Measurements from ENCODE around the gene LDLRAP1. TPM values are rescaled to one million over a fixed set of nuclear protein-coding genes. Genes with fewer than 3 reads are reported as not detected.
"Not testable (repeated sequence)": the region's sequence is repeated elsewhere in the genome, so short reads cannot be mapped to it uniquely, and the experiment has no call there.

LDLRAP1 gene
- total RNA-seq, 4 donors from 2014 or later = 25.1 to 40.9 (median 34.4) TPM

DNA sequence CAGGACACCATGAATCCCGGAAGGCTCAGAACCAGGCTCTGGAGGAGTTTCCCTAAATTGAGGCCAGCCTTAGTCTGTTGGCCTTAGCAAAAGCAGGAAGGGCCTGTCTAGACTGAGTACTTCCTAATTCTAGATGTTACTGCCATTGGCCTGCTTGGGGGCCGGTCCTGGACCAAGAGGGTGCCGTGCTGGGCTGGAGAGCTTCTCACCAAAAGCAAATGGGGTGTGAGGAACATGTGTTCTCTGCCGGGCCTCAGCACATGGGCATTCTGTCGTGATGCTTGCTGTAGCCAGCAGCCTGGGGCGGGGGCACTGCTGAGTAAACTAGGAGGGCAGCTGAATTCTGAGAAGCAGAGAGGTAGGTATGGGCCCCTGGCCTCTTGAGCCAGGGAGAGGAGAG is 37.5 kb downstream of the LDLRAP1 start:
- no peak for DNase-seq
- Histone ChIP-seq H3K27me3 (no peaks in the 10 kb centered on the region), H3K4me1 (no peaks in the 10 kb centered on the region), H3K36me3 (no peaks in the 10 kb centered on the region), H3K27ac (no peak overlapping the region), H3K4me3 (replicated peaks in 1 of 3) (no peak overlapping the region), H3K9me3 (no peaks in the 10 kb centered on the region)
- intact Hi-C loops (cut with DNase I) = no loop called here
- 77 to 80% methylated on average over 5 to 6 of the region's 6 CpGs for WGBS, 2 donors
- TF ChIP-seq, protein P1, sequence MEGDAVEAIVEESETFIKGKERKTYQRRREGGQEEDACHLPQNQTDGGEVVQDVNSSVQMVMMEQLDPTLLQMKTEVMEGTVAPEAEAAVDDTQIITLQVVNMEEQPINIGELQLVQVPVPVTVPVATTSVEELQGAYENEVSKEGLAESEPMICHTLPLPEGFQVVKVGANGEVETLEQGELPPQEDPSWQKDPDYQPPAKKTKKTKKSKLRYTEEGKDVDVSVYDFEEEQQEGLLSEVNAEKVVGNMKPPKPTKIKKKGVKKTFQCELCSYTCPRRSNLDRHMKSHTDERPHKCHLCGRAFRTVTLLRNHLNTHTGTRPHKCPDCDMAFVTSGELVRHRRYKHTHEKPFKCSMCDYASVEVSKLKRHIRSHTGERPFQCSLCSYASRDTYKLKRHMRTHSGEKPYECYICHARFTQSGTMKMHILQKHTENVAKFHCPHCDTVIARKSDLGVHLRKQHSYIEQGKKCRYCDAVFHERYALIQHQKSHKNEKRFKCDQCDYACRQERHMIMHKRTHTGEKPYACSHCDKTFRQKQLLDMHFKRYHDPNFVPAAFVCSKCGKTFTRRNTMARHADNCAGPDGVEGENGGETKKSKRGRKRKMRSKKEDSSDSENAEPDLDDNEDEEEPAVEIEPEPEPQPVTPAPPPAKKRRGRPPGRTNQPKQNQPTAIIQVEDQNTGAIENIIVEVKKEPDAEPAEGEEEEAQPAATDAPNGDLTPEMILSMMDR (IDR thresholded peaks at IDR 0.05) = no peak
- no peak for TF ChIP-seq POLR2A (IDR thresholded peaks at IDR 0.05)

DNA sequence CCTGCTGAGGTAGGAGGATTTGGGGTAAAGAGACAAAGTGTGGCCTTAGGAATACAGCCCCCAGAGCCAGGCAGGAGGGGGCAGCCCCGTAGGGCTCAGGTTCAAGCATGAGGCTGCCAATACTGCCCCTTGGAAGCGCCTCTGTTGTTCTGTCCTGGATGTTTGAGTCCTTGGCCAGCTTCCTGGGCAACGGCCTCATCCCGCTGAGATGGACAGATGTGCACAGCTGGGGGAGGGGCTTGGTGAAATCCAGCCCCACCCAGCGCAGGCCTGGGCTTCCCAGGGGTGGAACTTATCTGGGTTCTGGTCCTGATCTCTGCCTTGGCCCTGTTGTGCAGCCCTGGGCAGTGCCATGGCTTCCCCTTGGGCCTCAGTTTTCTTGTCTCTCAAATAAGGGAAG is 38.4 kb downstream of the LDLRAP1 start:
- Histone ChIP-seq H3K4me1 (no peaks in the 10 kb centered on the region), H3K27ac (no peak overlapping the region), H3K9me3 (no peaks in the 10 kb centered on the region), H3K27me3 (no peaks in the 10 kb centered on the region), H3K36me3 (no peaks in the 10 kb centered on the region), H3K4me3 (replicated peaks in 1 of 3) (no peak overlapping the region)
- intact Hi-C loops (cut with DNase I) = no loop called here
- whole genome bisulfite sequencing, 2 donors = 71 to 84% methylated on average over 4 of the region's 5 CpGs
- no peak for DNase-seq
- TF ChIP-seq POLR2A (IDR thresholded peaks at IDR 0.05) = no peak
- TF ChIP-seq, protein P1 (IDR thresholded peaks at IDR 0.05) = no peak

GRCh38 chr1:25583519-25584370 is 40.3 kb downstream of the LDLRAP1 start:
- TF ChIP-seq, protein P1 (IDR thresholded peaks at IDR 0.05) = no peak
- no peak for TF ChIP-seq POLR2A (IDR thresholded peaks at IDR 0.05)
- no peak overlapping the region for H3K4me3 ChIP-seq (replicated peaks in 1 of 3)
- H3K27me3 ChIP-seq = no peaks in the 10 kb centered on the region
- 94 to 97% methylated on average over 14 of the region's 14 CpGs for WGBS, 2 donors
- no peak for DNase-seq
- peaks cover 0 to 6% of the 10 kb centered on the region in 2 donors for H3K4me1 ChIP-seq
- no peaks in the 10 kb centered on the region for H3K9me3 ChIP-seq
- H3K27ac ChIP-seq = no peak overlapping the region
- intact Hi-C loops (cut with DNase I) = no loop called here
- H3K36me3 ChIP-seq = no peaks in the 10 kb centered on the region

DNA sequence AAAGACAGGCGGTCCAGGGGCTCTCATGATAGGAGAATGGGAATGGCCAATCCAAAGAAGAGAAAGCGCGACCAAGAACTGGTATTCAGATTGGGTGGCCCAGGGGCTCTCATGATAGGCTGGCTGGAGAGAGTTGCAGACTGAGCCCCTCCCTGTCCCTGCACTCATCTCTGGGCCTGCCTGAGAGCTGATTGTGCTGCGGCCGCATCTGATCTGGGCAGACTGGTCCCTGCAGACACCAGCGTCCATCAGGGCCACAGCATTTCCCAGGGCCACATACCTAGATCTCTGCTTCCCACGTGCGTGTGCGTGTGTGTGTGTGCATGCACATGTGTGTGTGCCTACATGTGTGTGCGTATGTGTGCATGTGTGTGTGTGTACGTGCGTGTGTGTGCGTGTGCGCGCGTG is 42.8 kb downstream of the LDLRAP1 start:
- WGBS, 2 donors = 89 to 97% methylated on average over 3 to 16 of the region's 16 CpGs
- TF ChIP-seq POLR2A (IDR thresholded peaks at IDR 0.05) = no peak
- TF ChIP-seq, protein P1 (IDR thresholded peaks at IDR 0.05) = no peak
- H3K9me3 ChIP-seq = no peaks in the 10 kb centered on the region
- no peaks in the 10 kb centered on the region for H3K27me3 ChIP-seq
- H3K4me1 ChIP-seq = peaks cover 0 to 6% of the 10 kb centered on the region in 2 donors
- intact Hi-C loops (cut with DNase I) = no loop called here
- H3K4me3 ChIP-seq (replicated peaks in 1 of 3) = no peak overlapping the region
- no peaks in the 10 kb centered on the region for H3K36me3 ChIP-seq
- H3K27ac ChIP-seq = no peak overlapping the region
- DNase-seq = no peak

- Histone ChIP-seq H3K4me3 (replicated peaks in 1 of 3) (no peak overlapping the region), H3K4me1 (peaks cover 0 to 6% of the 10 kb centered on the region in 2 donors), H3K36me3 (no peaks in the 10 kb centered on the region), H3K27ac (no peak overlapping the region), H3K9me3 (no peaks in the 10 kb centered on the region), H3K27me3 (no peaks in the 10 kb centered on the region)
- intact Hi-C loops (cut with DNase I) = no loop called here
- 94 to 95% methylated on average over 8 of the region's 8 CpGs for WGBS, 2 donors
- DNase-seq = no peak
- no peak for TF ChIP-seq POLR2A (IDR thresholded peaks at IDR 0.05)
- TF ChIP-seq, protein P1 (IDR thresholded peaks at IDR 0.05) = no peak
Observed at GRCh38 chr1:25587290-25587689, 43.9 kb downstream of the LDLRAP1 start.

DNA sequence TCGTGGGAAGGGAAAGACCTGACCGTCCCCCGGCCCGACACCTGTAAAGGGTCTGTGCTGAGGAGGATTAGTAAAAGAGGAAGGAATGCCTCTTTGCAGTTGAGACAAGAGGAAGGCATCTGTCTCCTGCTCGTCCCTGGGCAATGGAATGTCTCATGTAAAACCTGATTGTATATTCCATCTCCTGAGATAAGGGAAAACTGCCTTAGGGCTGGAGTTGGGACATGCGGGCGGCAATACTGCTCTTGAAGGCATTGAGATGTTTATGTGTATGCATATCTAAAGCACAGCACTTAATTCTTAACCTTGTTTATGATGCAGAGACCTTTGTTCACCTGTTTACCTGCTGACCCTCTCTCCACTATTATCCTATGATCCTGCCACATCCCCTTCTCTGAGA is 44.8 kb downstream of the LDLRAP1 start:
- intact Hi-C loops (cut with DNase I); H3K4me3 ChIP-seq (replicated peaks in 1 of 3); H3K36me3 ChIP-seq; H3K27ac ChIP-seq; H3K27me3 ChIP-seq; H3K9me3 ChIP-seq; H3K4me1 ChIP-seq; DNase-seq: not testable (repeated sequence)
- WGBS, 2 donors = 69 to 80% methylated on average over 7 of the region's 7 CpGs

- 94 to 95% methylated on average over 13 of the region's 13 CpGs for WGBS, 2 donors
- H3K36me3 ChIP-seq; H3K4me3 ChIP-seq (replicated peaks in 1 of 3); H3K27me3 ChIP-seq; H3K27ac ChIP-seq; DNase-seq; H3K4me1 ChIP-seq; H3K9me3 ChIP-seq; intact Hi-C loops (cut with DNase I): not testable (repeated sequence)
Observed at GRCh38 chr1:25588786-25589185, 45.4 kb downstream of the LDLRAP1 start.

All from thyroid gland (tissue), 4 donors.